BJ (cell line): ENCODE data around the gene RFX3. TPM values are rescaled to one million over a fixed set of nuclear protein-coding genes. Genes with fewer than 3 reads are reported as not detected.

Experiments
- CTCF ChIA-PET: fragments of 350-600 bp; formaldehyde crosslinking; extraction: SDS; loops from one replicate; lab custom pipeline; 2021; ENCODE audit warnings: antibody characterized with exemption, inconsistent platforms; lab: Yijun Ruan, JAX
- POLR2A ChIA-PET: fragments of 300-600 bp; sonication (Branson Sonifier 250); formaldehyde crosslinking; extraction: SDS; loops from one replicate; lab custom pipeline; 2021; ENCODE audit warnings: antibody characterized with exemption; lab: Charles Lee
- DNase-seq: peaks from one replicate; pipeline ENCODE4 v3.0.0-alpha.2; 2011; ENCODE audit warnings: low read depth
- H3K27me3 ChIP-seq: 2 replicates; pipeline ENCODE4 v1.6.0; 2011; ENCODE audit warnings: low read length; ENCODE audit not compliant: control insufficient read depth, insufficient read depth
- H3K36me3 ChIP-seq: 2 replicates; pipeline ENCODE4 v1.5.1; 2011; ENCODE audit warnings: low read length; ENCODE audit not compliant: control insufficient read depth, insufficient read depth
- H3K4me3 ChIP-seq: 2 replicates; pipeline ENCODE4 v1.5.1; 2011; ENCODE audit warnings: low read depth, mild to moderate bottlenecking, control low read depth, low read length
- CTCF ChIP-seq: IDR thresholded peaks from 2 replicates; pipeline ENCODE4 v1.5.1; 2011; ENCODE audit warnings: low read depth, mild to moderate bottlenecking, control low read depth, inconsistent platforms, low read length, moderate library complexity; ENCODE audit not compliant: insufficient read depth
- polyA plus RNA-seq: library from polyadenylated mRNA; depleted of rRNA; stranded (reverse); fragments of >200 nt; gene quantifications from 2 replicates; pipeline ENCODE4 v1.2.3, GENCODE V29; 2011

The RFX3 gene
- polyA plus RNA-seq, 1 experiment = 2.2 TPM

- TF ChIP-seq CTCF = no peak
- Histone ChIP-seq H3K4me3 (no peak overlapping the region), H3K27me3 (no peaks in the 10 kb centered on the region), H3K36me3 (no peaks in the 10 kb centered on the region)
- CTCF ChIA-PET = interaction anchor here (0.5 to 0.6 kb wide), 2 partner anchors 9 to 354 kb away, joined by 3 read pairs; no protein-coding TSS in a partner anchor
- no peak for DNase-seq
- POLR2A ChIA-PET = no interaction called here
These were observed 134.4 kb downstream of the RFX3 start for GRCh38 chr9:3391414-3391813.

- POLR2A ChIA-PET = no interaction called here
- Histone ChIP-seq H3K27me3 (no peaks in the 10 kb centered on the region), H3K36me3 (no peaks in the 10 kb centered on the region), H3K4me3 (no peak overlapping the region)
- TF ChIP-seq CTCF = no peak
- DNase-seq = no peak
- CTCF ChIA-PET = no interaction called here
These were observed 139.0 kb downstream of the RFX3 start for GRCh38 chr9:3386753-3387152.

DNA sequence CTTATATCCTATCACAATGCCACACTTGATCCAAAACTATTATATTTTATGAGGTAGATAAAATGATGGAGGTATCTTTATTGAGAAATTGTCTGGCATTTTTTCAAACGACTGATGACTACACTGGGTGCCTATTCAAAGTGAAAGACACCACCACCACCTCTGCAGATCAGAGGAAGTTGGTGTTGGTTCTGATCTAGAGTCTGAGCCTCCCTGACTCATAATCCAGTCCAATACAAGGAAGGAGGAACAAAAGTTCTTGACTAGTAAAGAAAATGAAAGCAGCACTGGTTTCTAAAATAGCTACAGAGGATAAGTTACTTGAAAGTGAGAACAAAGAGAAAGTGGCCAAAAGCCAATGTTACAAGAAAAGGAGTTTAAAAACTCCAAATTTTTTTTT is 139.9 kb downstream of the RFX3 start:
- ChIA-PET POLR2A (no interaction called here), CTCF (no interaction called here)

GRCh38 chr9:3371842-3372241 is 154.0 kb downstream of the RFX3 start:
- no peaks in the 10 kb centered on the region for H3K27me3 ChIP-seq
- no peaks in the 10 kb centered on the region for H3K36me3 ChIP-seq
- DNase-seq = no peak
- no peak for TF ChIP-seq CTCF
- ChIA-PET CTCF (no interaction called here), POLR2A (no interaction called here)
- no peak overlapping the region for H3K4me3 ChIP-seq

More for the DNA sequence above, 139.9 kb downstream of the RFX3 start:
- TF ChIP-seq CTCF = no peak
- Histone ChIP-seq H3K4me3 (no peak overlapping the region), H3K36me3 (no peaks in the 10 kb centered on the region), H3K27me3 (no peaks in the 10 kb centered on the region)
- no peak for DNase-seq

- no peaks in the 10 kb centered on the region for H3K27me3 ChIP-seq
- no peak overlapping the region for H3K4me3 ChIP-seq
- ChIA-PET CTCF (no interaction called here), POLR2A (no interaction called here)
- TF ChIP-seq CTCF = no peak
- DNase-seq = no peak
- H3K36me3 ChIP-seq = no peaks in the 10 kb centered on the region
These were observed 155.1 kb downstream of the RFX3 start for GRCh38 chr9:3370715-3371114.
